Endothelial cell of umbilical vein (primary cell): ENCODE data around the gene WDR27. TPM values are rescaled to one million over a fixed set of nuclear protein-coding genes. Genes with fewer than 3 reads are reported as not detected.

ENCODE experiments used
- BruUV-seq: library from RNA; stranded (reverse); fragments of 400-500 nt; replicated peaks from 2 replicates; lab custom pipeline; 2021; lab: Mats Ljungman, UMichigan
- CTCF ChIA-PET: fragments of 300-600, 350-600 bp; sonication (Branson Sonifier 250); formaldehyde crosslinking; loops from one replicate; lab custom pipeline; 2021; ENCODE audit warnings: antibody characterized with exemption, inconsistent platforms; lab: Charles Lee
- POLR2A ChIA-PET: fragments of 300-600, 350-600 bp; sonication (Branson Sonifier 250); formaldehyde crosslinking; loops from one replicate; lab custom pipeline; 2021; ENCODE audit warnings: antibody characterized with exemption, inconsistent platforms; lab: Charles Lee
- DNase-seq: peaks from one replicate; pipeline ENCODE4 v3.0.0-alpha.2; 2011; ENCODE audit warnings: low read depth, low spot score
- FAIRE-seq: peaks from 2 replicates; lab custom pipeline; 2011; peaks lifted over from hg19 to GRCh38; lab: Jason Lieb, UNC
- H2AFZ ChIP-seq: 2 replicates; pipeline ENCODE4 v1.6.0; 2012; ENCODE audit warnings: low read depth, low read length, control low read depth, inconsistent platforms
- H3K27ac ChIP-seq: 2 replicates; pipeline ENCODE4 v1.5.1; 2011; ENCODE audit warnings: low read depth, mild to moderate bottlenecking, control low read depth, low read length, moderate library complexity; ENCODE audit not compliant: insufficient read depth
- H3K27me3 ChIP-seq, 2 experiments: 2 replicates each; pipeline versions ENCODE4 v1.6.0 to v1.6.1; 2011; ENCODE audit warnings: low read length in 2 of 2, mixed read lengths in 1 of 2; ENCODE audit not compliant: control insufficient read depth in 2 of 2, insufficient read depth in 2 of 2
- H3K36me3 ChIP-seq, 2 experiments: 2 replicates in 1 of 2; 3 replicates in 1 of 2; pipeline ENCODE4 v1.5.1; 2011; ENCODE audit warnings: low read length in 2 of 2, mild to moderate bottlenecking in 1 of 2, moderate library complexity in 1 of 2; ENCODE audit not compliant: control insufficient read depth in 2 of 2, insufficient read depth in 2 of 2; ENCODE audit errors: extremely low read depth in 1 of 2
- H3K4me1 ChIP-seq: 3 replicates; pipeline ENCODE4 v1.5.1; 2011; ENCODE audit warnings: mild to moderate bottlenecking, low read length; ENCODE audit not compliant: control insufficient read depth, insufficient read depth; ENCODE audit errors: extremely low read depth
- H3K4me2 ChIP-seq: 2 replicates; pipeline ENCODE4 v1.6.1; 2011; ENCODE audit warnings: low read length, control low read depth, mixed read lengths; ENCODE audit not compliant: insufficient read depth
- H3K4me3 ChIP-seq, 3 experiments: fragments of 200-600 bp in 1 of 3; sonication (generic), shearing (Covaris generic) in 1 of 3; replicated peaks in 1 of 3; 2 replicates each; pipeline ENCODE4 v1.5.1; 2011 to 2016; ENCODE audit warnings: control low read depth in 3 of 3, low read length in 3 of 3, mild to moderate bottlenecking in 2 of 3, inconsistent platforms in 1 of 3, low read depth in 1 of 3, moderate library complexity in 1 of 3; ENCODE audit not compliant: insufficient read depth in 1 of 3
- H3K79me2 ChIP-seq: 2 replicates; pipeline ENCODE4 v1.6.0; 2012; ENCODE audit warnings: low read length, inconsistent platforms; ENCODE audit not compliant: control insufficient read depth, insufficient read depth
- H3K9ac ChIP-seq: replicated peaks from 2 replicates; pipeline ENCODE3; 2011; ENCODE audit warnings: low read length, control low read depth; ENCODE audit not compliant: insufficient read depth; ENCODE audit errors: extremely low read depth
- H3K9me1 ChIP-seq: replicated peaks from 3 replicates; pipeline ENCODE4 v1.6.0; 2011; ENCODE audit warnings: mild to moderate bottlenecking, low read length; ENCODE audit not compliant: control insufficient read depth, insufficient read depth; ENCODE audit errors: extremely low read depth
- H3K9me3 ChIP-seq: replicated peaks from 2 replicates; pipeline ENCODE4 v1.5.1; 2012; ENCODE audit warnings: low read length, inconsistent platforms; ENCODE audit not compliant: control insufficient read depth, insufficient read depth
- H4K20me1 ChIP-seq: replicated peaks from 2 replicates; pipeline ENCODE3; 2011; ENCODE audit warnings: mild to moderate bottlenecking, low read length; ENCODE audit not compliant: control insufficient read depth, insufficient read depth; ENCODE audit errors: extremely low read depth
- CTCF ChIP-seq, 2 donors: IDR thresholded peaks; 1 replicate in 1 of 2; 2 replicates in 1 of 2; pipeline ENCODE4 v1.5.1; 2011; ENCODE audit warnings: low read length in 2 of 2, mild to moderate bottlenecking in 2 of 2, moderate library complexity in 2 of 2, control low read depth in 1 of 2, inconsistent platforms in 1 of 2, low read depth in 1 of 2; ENCODE audit not compliant: insufficient read depth in 1 of 2; ENCODE audit errors: extremely low read depth in 1 of 2
- EZH2 ChIP-seq: IDR thresholded peaks from 2 replicates; pipeline ENCODE4 v1.6.1; 2012; ENCODE audit warnings: borderline replicate concordance, low read depth, mild to moderate bottlenecking, moderate library complexity, low read length, inconsistent platforms; ENCODE audit not compliant: severe bottlenecking
- FOS ChIP-seq: IDR thresholded peaks from 2 replicates; pipeline ENCODE4 v1.6.1; 2011; ENCODE audit warnings: mild to moderate bottlenecking, low read length, moderate library complexity, borderline replicate concordance; ENCODE audit not compliant: insufficient read depth
- GATA2 ChIP-seq: IDR thresholded peaks from 2 replicates; pipeline ENCODE4 v1.7.0; 2011; ENCODE audit warnings: low read depth, mild to moderate bottlenecking, moderate library complexity, mixed read lengths, low read length; ENCODE audit not compliant: insufficient read length, insufficient read depth
- JUN ChIP-seq: IDR thresholded peaks from 2 replicates; pipeline ENCODE4 v1.6.1; 2011; ENCODE audit warnings: borderline replicate concordance, low read depth; ENCODE audit not compliant: insufficient read length, insufficient read depth
- MAX ChIP-seq: IDR thresholded peaks from 2 replicates; pipeline ENCODE4 v1.6.1; 2011; ENCODE audit not compliant: insufficient read depth, insufficient read length
- MYC ChIP-seq: IDR thresholded peaks from one replicate; pipeline ENCODE4 v1.6.1; 2011; ENCODE audit warnings: mild to moderate bottlenecking, low read depth, low read length
- POLR2A ChIP-seq: IDR thresholded peaks from 2 replicates; pipeline ENCODE4 v1.6.1; 2012; ENCODE audit warnings: low read depth, mild to moderate bottlenecking, control low read depth, low read length
- dilution Hi-C: fragments of 300-500 bp; cut with MboI; formaldehyde crosslinking; loops from one replicate; pipeline ENCODE4 v1.15.0; 2019; ENCODE audit warnings: low sequenced_read_pairs; ENCODE audit not compliant: extremely low pct_ligation_motif_present
- intact Hi-C: fragments of 100-400 bp; cut with micrococcal nuclease; formaldehyde crosslinking; loops from one replicate; pipeline ENCODE4 v1.10.0; 2022
- polyA plus RNA-seq, 4 experiments: library from polyadenylated mRNA; depleted of rRNA in 3 of 4; stranded (reverse) in 3 of 4; unstranded in 1 of 4; fragments of >200 nt; gene quantifications; 2 replicates each; pipeline versions ENCODE4 v1.2.1 to v1.2.3, GENCODE V29; 2011 to 2012; ENCODE audit warnings: missing spikeins in 1 of 4
- total RNA-seq: library from RNA; stranded (reverse); gene quantifications from 2 replicates; pipeline ENCODE4 v1.2.3, GENCODE V29; 2021

WDR27 gene
- total and polyA plus RNA-seq, 2 donors (not counting 3 experiments of a cell fraction or from before 2014, with no cell fraction given): 60.1 to 69.7 TPM

- Histone ChIP-seq H2AFZ (no peak overlapping the region), H4K20me1 (no peaks in the 10 kb centered on the region), H3K79me2 (no peaks in the 10 kb centered on the region), H3K4me2 (no peak overlapping the region), H3K9me3 (no peaks in the 10 kb centered on the region), H3K9me1 (no peaks in the 10 kb centered on the region), H3K4me1 (no peaks in the 10 kb centered on the region), H3K36me3 (no peaks in the 10 kb centered on the region), H3K27ac (no peak overlapping the region), H3K9ac (no peak overlapping the region), H3K27me3 (no peaks in the 10 kb centered on the region), H3K4me3 (no peak overlapping the region)
- POLR2A ChIA-PET: no interaction called here
- no TSS peak for BruUV-seq
- TF ChIP-seq JUN (no peak), FOS (no peak), GATA2 (no peak), EZH2 (no peak), MYC (no peak), POLR2A (no peak), CTCF (IDR thresholded peaks at IDR 0.05; ENCODE audit: extremely low read depth in 1 of 2, insufficient read depth in 1 of 2, low read depth in 1 of 2, low read length in 2 of 2) (no peak), MAX (no peak)
- CTCF ChIA-PET: no interaction called here
- dilution Hi-C loops (no loop called here), intact Hi-C loops (no loop called here)
- FAIRE-seq (no peak), DNase-seq (no peak)
Measured at GRCh38 chr6:169643521-169643920, 58.3 kb downstream of the WDR27 start.
